NCI-H748 treated with DMSO at 0.1 percent for 48 hours (cell line): Measurements from ENCODE around the gene ARPC2.
"Not testable (repeated sequence)": the region's sequence is repeated elsewhere in the genome, so short reads cannot be mapped to it uniquely, and the experiment has no call there.

ENCODE experiments used
- DNase-seq: peaks from one replicate; lab custom pipeline; 2025; lab: John Stamatoyannopoulos, UW

Gene ARPC2

GRCh38 chr2:218271487-218271797, 54.5 kb downstream of the ARPC2 start:
- no peak for DNase-seq

GRCh38 chr2:218271865-218272530, 55.0 kb downstream of the ARPC2 start:
- DNase-seq: no peak

GRCh38 chr2:218272531-218273212, 55.7 kb downstream of the ARPC2 start:
- peak; percentile 52 for DNase-seq

GRCh38 chr2:218273214-218273907, 56.4 kb downstream of the ARPC2 start:
- DNase-seq: not testable (repeated sequence)

- no peak for DNase-seq
Measured at GRCh38 chr2:218273908-218274249, 56.9 kb downstream of the ARPC2 start.

GRCh38 chr2:218274586-218274985, 57.6 kb downstream of the ARPC2 start:
- no peak for DNase-seq

GRCh38 chr2:218275371-218276072, 58.5 kb downstream of the ARPC2 start:
- no peak for DNase-seq

GRCh38 chr2:218276986-218277755, 60.2 kb downstream of the ARPC2 start:
- no peak for DNase-seq

GRCh38 chr2:218277921-218278320, 60.9 kb downstream of the ARPC2 start:
- no peak for DNase-seq

GRCh38 chr2:218278531-218279360, 61.8 kb downstream of the ARPC2 start:
- DNase-seq: no peak

GRCh38 chr2:218280260-218280870, 63.4 kb downstream of the ARPC2 start:
- DNase-seq: no peak

- DNase-seq: no peak
Measured at GRCh38 chr2:218281449-218281848, 64.5 kb downstream of the ARPC2 start.

- DNase-seq: no peak
Measured at GRCh38 chr2:218282173-218282991, 65.4 kb downstream of the ARPC2 start.

GRCh38 chr2:218284106-218284811, 67.3 kb downstream of the ARPC2 start:
- no peak for DNase-seq

- no peak for DNase-seq
Measured at GRCh38 chr2:218285604-218286003, 68.6 kb downstream of the ARPC2 start.

GRCh38 chr2:218286570-218287459, 69.8 kb downstream of the ARPC2 start:
- DNase-seq: no peak

GRCh38 chr2:218289639-218290315, 72.8 kb downstream of the ARPC2 start:
- DNase-seq: no peak
